Activated CD8-positive, alpha-beta memory T cell treated with anti-CD3 and anti-CD28 coated beads for 1 hour (primary cell): ENCODE measurements around the gene KAT2A.

Source experiments
- DNase-seq, 2 donors: peaks; one replicate each; pipeline ENCODE4 v3.0.0-alpha.2; 2020; ENCODE audit warnings: low read depth in 1 of 2; ENCODE audit errors: extremely low read depth in 1 of 2

Gene KAT2A

GRCh38 chr17:42116705-42117396 is 4.3 kb downstream of the KAT2A start:
- DNase-seq: peak; percentile 62 to 66

- DNase-seq: no peak
Measured at GRCh38 chr17:42114118-42114517, 7.0 kb downstream of the KAT2A start.

DNA sequence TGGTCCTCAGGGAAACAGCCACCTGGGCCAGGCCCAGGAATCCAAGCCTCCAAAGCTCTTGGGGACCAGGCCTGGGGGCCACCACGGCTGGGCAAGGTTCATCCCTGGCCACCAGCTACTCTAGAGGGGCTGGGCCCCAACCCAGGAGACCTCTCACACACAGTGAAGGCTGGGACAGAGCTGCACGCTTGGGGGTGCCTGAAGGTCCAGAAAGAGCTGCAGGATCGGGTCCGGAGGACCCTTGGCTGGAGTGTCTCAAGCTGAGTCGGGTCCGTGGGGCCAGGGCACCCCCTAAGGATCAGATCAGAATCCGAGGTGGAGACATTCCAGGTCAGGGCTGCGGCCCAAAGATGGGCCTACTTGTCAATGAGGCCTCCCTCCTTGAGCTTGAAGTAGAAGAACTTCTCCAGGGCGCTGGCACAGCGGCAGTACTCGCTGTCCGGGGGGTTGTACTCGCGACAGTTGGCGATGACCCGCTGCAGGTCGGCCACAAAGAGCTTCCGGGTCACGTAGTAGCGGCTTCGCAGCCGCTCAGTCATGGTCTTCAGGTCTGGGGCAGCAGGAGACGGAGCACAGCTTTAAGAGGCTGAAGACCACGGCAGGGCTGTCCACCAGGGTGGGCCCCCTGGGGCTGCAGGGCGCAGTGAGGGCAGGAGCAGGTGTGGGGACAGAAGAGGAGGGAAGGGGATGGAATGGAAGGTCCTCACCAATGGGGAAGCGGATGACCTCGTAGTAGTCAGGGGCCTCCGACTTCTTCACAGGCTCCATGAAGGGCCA is 7.7 kb downstream of the KAT2A start:
- DNase-seq: no peak

- DNase-seq: peak in 1 of 2 donors; percentile 56
Measured at GRCh38 chr17:42112552-42113176, 8.5 kb downstream of the KAT2A start, which contains the start of gene DHX58. Gene DHX58, minus strand, starts transcription at chr17:42112714. Its CDS starts 822 bp downstream, at chr17:42111892.

- no peak for DNase-seq
Measured at GRCh38 chr17:42111871-42112551, 9.2 kb downstream of the KAT2A start.

- no peak for DNase-seq
Measured at GRCh38 chr17:42111265-42111636, 9.9 kb downstream of the KAT2A start.

DNA sequence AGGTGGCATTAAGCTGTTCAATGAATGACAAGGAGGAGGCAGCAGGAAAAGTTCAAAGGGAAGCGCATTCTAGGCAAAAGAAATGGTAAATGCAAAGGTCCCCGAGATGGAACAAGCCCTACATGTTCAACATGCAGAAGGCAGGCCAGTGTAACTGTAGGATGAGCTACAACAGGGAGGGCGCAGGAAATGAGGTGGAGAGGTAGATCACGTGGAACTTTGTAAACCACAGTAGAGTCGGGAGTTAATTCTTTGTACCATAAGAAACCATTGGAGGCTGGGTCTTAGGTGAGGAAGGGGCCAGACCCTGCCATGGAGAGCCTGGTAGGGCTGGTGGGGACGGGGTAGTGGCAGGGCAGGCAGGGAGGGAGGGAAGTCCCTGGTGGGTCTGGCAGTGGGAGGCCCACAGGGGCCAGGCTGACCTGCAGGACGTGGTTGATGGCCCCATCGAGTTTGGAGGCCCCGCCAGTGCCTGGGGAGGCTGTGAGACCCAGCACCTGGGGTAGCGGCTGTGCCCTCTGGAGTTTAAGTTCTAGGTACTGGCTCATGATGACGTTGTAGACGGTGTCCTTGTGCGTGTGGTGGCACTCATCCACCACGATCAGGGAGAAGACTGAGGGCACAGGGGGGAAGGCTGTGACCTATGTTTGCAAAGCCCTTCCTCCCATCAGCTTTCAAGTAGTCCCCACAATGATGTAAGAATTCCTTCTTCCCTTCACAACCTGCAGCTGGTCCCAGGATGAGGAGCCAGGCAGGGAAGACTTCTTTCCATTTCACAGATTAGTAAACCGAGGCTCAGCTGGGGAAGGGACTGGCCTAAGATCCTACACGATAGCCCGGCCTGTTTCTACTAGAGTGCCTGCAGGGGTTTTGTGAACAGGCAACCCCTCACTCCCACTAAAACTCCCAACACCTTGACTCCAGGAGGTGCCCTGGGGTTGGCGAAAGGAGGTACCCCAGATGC is 10.6 kb downstream of the KAT2A start:
- DNase-seq: no peak

- DNase-seq: no peak
Measured at GRCh38 chr17:42109086-42109485, 12.1 kb downstream of the KAT2A start.

DNA sequence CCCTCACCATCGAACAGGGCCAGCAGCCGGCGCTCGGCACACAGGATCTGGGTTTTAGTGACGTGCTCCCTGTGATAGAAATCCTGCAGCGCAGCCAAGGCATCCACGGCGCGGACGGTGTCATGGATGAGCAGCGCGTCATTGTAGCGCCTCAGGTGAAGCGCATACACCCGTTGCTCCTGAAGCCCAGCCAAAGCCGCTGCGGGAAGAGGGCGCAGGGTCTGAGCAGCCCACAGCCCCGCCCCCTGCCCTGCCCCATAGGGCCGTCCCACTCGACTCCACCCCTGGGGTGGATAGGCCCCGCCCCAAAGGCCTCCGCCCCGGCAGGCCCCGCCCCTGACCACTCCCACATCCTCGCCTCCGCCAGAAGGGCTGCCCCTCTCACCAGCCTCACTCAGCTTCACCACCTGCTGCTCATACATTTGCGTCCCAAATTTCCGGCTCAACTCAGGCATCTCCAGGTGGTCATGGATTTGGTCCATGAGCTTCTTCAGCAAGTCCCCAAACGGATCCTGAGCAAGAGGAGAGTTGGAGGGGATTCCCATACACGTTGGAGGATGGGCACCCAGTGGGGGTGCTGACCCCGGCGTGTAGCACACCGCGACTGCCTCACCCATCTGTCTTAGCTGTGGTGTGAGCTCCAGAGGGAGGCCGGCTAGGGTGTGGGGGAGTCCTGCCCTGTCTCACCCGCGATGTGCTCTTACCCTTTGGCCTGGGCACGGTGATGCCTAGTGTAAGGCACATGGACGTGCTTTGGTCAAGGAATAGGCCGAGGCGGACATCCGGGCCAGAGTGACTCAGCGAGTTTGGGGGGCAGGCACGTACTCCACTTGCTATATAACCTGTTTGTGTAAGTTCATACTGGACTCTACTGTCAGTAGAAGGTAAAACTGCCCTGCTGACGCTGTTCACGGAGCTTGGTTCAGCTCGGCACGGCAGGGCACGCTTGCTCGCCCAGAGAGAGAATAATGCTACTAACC is 13.3 kb downstream of the KAT2A start:
- peak; percentile 81 to 86 for DNase-seq

DNA sequence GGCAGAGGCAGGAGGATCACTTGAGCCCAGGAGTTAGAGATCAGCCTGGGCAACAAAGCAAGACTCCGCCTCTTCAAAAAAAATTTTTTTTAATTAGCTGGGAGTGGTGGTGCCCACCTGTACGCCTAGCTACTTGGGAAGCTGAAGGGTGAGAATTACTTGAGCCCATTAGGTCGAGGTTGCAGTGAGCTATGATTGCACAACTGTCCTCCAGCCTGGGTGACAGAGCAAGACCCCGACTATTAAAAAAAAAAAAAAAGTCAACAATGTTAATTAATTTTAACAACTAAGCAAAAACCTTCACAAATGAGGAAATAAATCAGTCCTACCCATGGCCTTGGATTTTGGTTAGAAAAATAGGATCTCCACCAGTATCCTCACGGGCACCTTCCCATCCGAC is 14.0 kb downstream of the KAT2A start:
- no peak for DNase-seq

DNA sequence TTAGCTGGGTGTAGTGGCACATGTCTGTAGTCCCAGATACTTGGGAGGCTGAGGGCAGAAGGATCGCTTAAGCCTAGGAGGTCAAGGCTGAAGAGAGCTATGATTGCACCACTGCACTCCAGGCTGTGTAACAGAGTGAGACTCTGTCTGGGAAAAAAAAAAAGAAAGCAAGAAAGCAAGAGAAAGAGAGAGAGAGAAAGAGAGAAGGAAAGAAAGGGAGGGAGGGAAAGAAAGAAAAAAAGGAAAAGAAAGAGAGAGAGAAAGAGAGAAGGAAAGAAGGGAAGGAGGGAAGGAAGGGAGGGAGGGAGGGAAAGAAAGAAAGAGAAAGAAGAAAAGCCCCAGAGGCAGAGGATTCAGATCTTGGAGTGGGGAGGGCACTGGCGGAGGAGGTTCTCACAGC is 15.2 kb downstream of the KAT2A start:
- no peak for DNase-seq

GRCh38 chr17:42104264-42104663 is 16.9 kb downstream of the KAT2A start:
- DNase-seq: no peak

GRCh38 chr17:42103221-42103954 is 17.8 kb downstream of the KAT2A start:
- DNase-seq: no peak

- peak in 1 of 2 donors; percentile 43 for DNase-seq
Measured at GRCh38 chr17:42101513-42102292, 19.5 kb downstream of the KAT2A start.

DNA sequence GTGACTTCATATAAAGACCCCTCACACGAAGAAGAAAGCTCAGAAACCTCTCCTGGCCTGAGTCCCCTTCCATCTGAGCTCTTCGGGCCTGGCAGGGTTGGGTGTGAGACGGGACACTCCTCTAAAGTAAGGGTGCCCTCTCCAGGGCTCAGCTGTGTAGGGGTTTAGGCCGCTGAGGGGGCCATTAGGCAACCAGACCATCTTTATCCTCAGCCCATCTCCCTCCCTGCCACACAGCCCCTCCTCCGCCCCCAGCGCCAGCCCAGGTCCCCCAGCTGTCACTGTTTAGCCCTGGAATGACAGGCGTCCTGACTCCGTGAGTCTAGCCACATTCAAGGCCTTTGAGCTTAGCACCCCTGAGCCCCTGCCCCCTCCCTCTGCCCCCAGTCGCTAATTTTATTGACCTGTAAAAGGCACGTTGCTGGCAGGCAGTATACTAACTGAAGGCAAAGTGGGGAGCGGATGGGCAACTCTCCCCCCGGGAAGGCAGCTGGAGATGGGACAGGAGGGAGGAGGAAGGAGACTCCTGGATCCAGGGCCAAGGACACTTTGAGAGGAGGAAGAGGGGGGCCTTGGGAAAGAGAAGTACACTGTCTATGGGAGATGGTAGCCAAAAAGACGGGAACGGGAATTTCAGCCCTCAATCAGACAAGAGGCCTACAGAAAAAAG is 22.3 kb downstream of the KAT2A start:
- no peak for DNase-seq

DNA sequence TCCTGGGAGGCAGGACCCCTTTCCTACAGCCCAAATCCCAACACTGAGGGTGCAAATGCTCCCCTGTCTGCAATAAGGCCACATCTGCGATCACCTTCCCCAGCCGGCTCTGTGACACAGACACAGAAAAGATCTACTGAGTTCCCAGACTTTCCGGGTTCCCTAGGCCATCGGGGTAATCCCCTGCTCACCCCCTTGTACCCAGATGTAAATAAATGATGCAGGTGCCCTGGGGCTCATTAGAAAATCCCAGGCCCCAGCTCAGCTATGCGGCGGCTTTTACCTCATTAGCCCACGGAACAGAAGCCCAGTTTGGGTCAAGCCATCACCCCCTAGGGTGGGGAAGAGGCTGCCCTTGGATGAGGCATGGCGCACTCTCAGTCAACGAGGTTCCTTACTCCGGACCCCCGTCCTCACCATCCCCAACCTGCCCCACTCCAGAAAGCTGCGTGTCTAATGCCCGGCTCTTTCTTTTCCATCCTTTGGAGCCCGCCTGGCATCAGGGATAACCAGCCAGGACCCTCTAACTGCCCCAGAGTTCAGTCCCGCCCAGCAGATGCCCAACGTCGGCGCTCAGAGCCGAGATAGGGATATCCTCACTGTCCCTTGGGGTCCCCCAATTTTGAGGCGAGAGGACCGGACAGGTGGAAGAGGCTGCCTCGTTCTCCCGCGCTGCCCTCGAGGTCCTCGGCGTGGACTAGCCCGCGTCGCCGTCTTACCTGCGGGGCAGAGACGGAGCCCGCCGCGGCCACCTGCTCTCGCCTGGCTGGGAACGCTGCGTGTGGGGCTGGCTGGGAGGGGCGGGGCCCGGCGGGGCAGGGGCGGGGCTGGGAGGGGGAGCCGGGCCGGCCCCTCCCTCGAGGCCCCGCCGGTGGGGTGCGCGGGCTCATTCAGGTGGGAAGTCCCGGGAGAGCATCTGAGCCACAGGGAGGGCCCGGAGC is 23.2 kb downstream of the KAT2A start, which contains the start of gene ZNF385C:
TSS of gene ZNF385C (minus strand) at position 783 of the 941 bp plus-strand sequence. CDS start 35,417 bp downstream, outside the sequence.
- DNase-seq: peak in 1 of 2 donors; percentile 43
